Left hindlimb (tissue), 1 donor: Measurements from ENCODE around the gene ULBP3.

Experiments
- DNase-seq: peaks from one replicate; pipeline ENCODE4 v3.0.0-alpha.2; 2018

Gene ULBP3

GRCh38 chr6:150068720-150069648, at the start of gene ULBP3:
ULBP3 (minus strand) TSS chr6:150069121; CDS start chr6:150069066, 55 bp downstream.
- DNase-seq: peak; percentile 95

- DNase-seq: peak; percentile 53
Measured at GRCh38 chr6:150118627-150119026, 49.7 kb upstream of the ULBP3 start.

GRCh38 chr6:150118203-150118602, 49.3 kb upstream of the ULBP3 start:
- no peak for DNase-seq

- no peak for DNase-seq
Measured at GRCh38 chr6:150116200-150116800, 47.4 kb upstream of the ULBP3 start.

- DNase-seq: no peak
Measured at GRCh38 chr6:150115769-150116168, 46.8 kb upstream of the ULBP3 start.

GRCh38 chr6:150112233-150112632, 43.3 kb upstream of the ULBP3 start:
- DNase-seq: no peak

- DNase-seq: no peak
Measured at GRCh38 chr6:150102750-150103270, 33.9 kb upstream of the ULBP3 start.

GRCh38 chr6:150100745-150101144, 31.8 kb upstream of the ULBP3 start:
- DNase-seq: no peak

- no peak for DNase-seq
Measured at GRCh38 chr6:150099953-150100352, 31.0 kb upstream of the ULBP3 start.

- DNase-seq: no peak
Measured at GRCh38 chr6:150099546-150099945, 30.6 kb upstream of the ULBP3 start.

- DNase-seq: no peak
Measured at GRCh38 chr6:150098155-150098554, 29.2 kb upstream of the ULBP3 start.

- DNase-seq: no peak
Measured at GRCh38 chr6:150093397-150093796, 24.5 kb upstream of the ULBP3 start.

GRCh38 chr6:150091476-150091875, 22.6 kb upstream of the ULBP3 start:
- no peak for DNase-seq

- DNase-seq: no peak
Measured at GRCh38 chr6:150090328-150090727, 21.4 kb upstream of the ULBP3 start.

GRCh38 chr6:150088481-150089154, 19.7 kb upstream of the ULBP3 start:
- no peak for DNase-seq

GRCh38 chr6:150087336-150087735, 18.4 kb upstream of the ULBP3 start:
- DNase-seq: no peak

GRCh38 chr6:150086026-150086425, 17.1 kb upstream of the ULBP3 start:
- no peak for DNase-seq

GRCh38 chr6:150084426-150084825, 15.5 kb upstream of the ULBP3 start:
- DNase-seq: no peak

GRCh38 chr6:150083839-150084238, 14.9 kb upstream of the ULBP3 start:
- no peak for DNase-seq

- no peak for DNase-seq
Measured at GRCh38 chr6:150081702-150082101, 12.8 kb upstream of the ULBP3 start.

GRCh38 chr6:150079604-150080003, 10.7 kb upstream of the ULBP3 start:
- DNase-seq: no peak

- DNase-seq: no peak
Measured at GRCh38 chr6:150078788-150079187, 9.9 kb upstream of the ULBP3 start.

GRCh38 chr6:150076196-150076893, 7.4 kb upstream of the ULBP3 start:
- no peak for DNase-seq
